K562 (cell line): ENCODE results near the gene SGSM2.

Experiments used
- EZH2 ChIP-seq: IDR thresholded peaks from 2 replicates; pipeline ENCODE4 v1.6.1; 2012; ENCODE audit warnings: low read depth, mild to moderate bottlenecking, inconsistent platforms, low read length, borderline replicate concordance
- NFIC ChIP-seq: fragments of 450-650 bp; IDR thresholded peaks from 2 replicates; pipeline ENCODE4 v1.6.1; 2017; ENCODE audit warnings: mild to moderate bottlenecking, inconsistent platforms
- TAF9B ChIP-seq: fragments of 450-650 bp; IDR thresholded peaks from 2 replicates; pipeline ENCODE4 v1.6.1; 2018; ENCODE audit warnings: mild to moderate bottlenecking; ENCODE audit not compliant: partially characterized antibody
- TF ChIP-seq, protein P1 (sequence below): sonication (generic); formaldehyde crosslinking; IDR thresholded peaks from 2 replicates; pipeline ENCODE4 v1.8.1; 2022; ENCODE audit warnings: missing genetic modification reagents
- TF ChIP-seq, protein P2 (sequence below): sonication (generic); formaldehyde crosslinking; IDR thresholded peaks from 2 replicates; pipeline ENCODE4 v1.5.0; 2020; ENCODE audit warnings: missing genetic modification reagents
- TF ChIP-seq, protein P3 (sequence below): fragments of 250-450 bp; sonication (Bioruptor Pico); IDR thresholded peaks from 2 replicates; pipeline ENCODE4 v1.8.0; 2022; ENCODE audit warnings: moderate library complexity, mild to moderate bottlenecking, inconsistent platforms

DNA sequence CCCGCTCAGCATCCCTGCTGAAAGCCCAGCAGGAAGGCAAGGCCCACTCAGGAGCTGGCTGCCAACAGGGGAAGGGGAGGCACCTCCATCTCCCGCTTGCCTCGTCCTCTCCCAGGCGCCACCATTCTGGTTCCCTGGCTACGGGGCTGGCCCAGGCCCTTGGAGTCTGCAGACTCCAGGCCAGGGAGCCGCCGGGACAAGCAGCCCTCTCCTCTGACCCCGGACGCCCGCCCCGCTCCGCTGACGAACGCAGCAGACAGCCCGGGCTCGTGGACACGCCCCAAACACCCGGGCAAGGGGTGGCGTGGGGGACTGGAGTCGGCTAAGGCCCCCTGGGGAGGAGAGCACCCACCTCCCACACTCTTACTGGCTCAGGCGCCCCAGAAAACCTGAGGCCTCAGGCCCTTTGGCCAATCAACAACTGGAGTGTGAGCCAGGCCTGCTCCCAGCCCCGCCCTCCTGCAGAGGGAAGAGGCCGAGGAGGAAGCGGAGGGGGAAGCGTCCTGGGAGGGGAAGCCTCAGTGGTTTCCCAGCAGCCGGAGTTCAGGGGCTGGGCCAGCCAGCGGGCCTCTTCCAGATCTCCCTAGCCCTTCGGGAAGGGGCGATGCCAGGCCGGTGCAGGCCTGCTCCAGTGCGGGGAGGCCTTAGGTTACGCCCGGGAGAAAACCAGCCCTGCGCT, 59.4 kb downstream of the SGSM2 start:
- TF ChIP-seq, protein P1, sequence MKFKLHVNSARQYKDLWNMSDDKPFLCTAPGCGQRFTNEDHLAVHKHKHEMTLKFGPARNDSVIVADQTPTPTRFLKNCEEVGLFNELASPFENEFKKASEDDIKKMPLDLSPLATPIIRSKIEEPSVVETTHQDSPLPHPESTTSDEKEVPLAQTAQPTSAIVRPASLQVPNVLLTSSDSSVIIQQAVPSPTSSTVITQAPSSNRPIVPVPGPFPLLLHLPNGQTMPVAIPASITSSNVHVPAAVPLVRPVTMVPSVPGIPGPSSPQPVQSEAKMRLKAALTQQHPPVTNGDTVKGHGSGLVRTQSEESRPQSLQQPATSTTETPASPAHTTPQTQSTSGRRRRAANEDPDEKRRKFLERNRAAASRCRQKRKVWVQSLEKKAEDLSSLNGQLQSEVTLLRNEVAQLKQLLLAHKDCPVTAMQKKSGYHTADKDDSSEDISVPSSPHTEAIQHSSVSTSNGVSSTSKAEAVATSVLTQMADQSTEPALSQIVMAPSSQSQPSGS (CRISPR knock-in tag), result no peak
- TF ChIP-seq, protein P2, sequence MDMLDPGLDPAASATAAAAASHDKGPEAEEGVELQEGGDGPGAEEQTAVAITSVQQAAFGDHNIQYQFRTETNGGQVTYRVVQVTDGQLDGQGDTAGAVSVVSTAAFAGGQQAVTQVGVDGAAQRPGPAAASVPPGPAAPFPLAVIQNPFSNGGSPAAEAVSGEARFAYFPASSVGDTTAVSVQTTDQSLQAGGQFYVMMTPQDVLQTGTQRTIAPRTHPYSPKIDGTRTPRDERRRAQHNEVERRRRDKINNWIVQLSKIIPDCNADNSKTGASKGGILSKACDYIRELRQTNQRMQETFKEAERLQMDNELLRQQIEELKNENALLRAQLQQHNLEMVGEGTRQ, result no peak
- TF ChIP-seq NFIC (no peak), EZH2 (no peak), TAF9B (no peak)
- TF ChIP-seq, protein P3, sequence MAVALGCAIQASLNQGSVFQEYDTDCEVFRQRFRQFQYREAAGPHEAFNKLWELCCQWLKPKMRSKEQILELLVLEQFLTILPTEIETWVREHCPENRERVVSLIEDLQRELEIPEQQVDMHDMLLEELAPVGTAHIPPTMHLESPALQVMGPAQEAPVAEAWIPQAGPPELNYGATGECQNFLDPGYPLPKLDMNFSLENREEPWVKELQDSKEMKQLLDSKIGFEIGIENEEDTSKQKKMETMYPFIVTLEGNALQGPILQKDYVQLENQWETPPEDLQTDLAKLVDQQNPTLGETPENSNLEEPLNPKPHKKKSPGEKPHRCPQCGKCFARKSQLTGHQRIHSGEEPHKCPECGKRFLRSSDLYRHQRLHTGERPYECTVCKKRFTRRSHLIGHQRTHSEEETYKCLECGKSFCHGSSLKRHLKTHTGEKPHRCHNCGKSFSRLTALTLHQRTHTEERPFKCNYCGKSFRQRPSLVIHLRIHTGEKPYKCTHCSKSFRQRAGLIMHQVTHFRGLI, result no peak
